HG03280 (cell line): ENCODE data around the gene DNAAF5.
A peak's percentile ranks its signal among the peaks of the same experiment; 100 is the strongest.

Experiments
- ATAC-seq: cut with Tn5 transposase; IDR thresholded peaks from one replicate; pipeline ENCODE4 v1.9.1; 2021; ENCODE audit warnings: mild to moderate bottlenecking, moderate library complexity; ENCODE audit not compliant: unreplicated experiment

DNAAF5 gene

GRCh38 chr7:706721-707120, 19.8 kb upstream of the DNAAF5 start:
- no peak for ATAC-seq

DNA sequence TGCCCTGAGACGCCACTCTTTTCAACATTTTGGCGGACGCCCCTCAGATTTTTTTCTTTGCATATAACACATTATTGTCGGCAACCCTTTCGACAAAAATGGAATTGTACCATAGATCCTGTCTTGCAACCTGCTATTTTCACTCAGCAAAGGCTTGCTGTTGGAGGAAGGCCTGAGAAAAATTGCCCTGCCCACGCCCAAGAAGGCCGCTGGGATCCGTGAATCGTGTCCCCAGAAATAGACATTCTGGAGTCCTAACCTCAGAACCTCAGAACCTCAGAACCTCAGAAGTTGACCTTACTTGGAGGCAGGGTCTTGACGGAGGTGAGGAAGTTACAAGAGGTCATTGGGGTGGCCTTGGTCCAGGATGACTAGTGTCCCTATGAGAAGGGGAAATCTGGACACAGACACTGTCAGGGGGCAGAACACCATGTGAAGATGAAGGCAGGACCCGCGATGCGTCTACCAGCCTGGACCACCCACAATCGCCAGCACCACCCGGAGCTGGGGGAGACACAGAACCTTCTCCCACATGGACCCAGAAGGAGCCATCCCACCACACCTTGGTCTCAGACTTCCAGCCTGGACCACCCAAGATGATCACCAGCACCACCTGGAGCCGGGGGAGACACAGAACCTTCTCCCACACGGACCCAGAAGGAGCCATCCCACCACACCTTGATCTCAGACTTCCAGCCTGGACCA, 19.1 kb upstream of the DNAAF5 start:
- no peak for ATAC-seq

- no peak for ATAC-seq
These were observed 16.3 kb upstream of the DNAAF5 start for GRCh38 chr7:710161-710560.

DNA sequence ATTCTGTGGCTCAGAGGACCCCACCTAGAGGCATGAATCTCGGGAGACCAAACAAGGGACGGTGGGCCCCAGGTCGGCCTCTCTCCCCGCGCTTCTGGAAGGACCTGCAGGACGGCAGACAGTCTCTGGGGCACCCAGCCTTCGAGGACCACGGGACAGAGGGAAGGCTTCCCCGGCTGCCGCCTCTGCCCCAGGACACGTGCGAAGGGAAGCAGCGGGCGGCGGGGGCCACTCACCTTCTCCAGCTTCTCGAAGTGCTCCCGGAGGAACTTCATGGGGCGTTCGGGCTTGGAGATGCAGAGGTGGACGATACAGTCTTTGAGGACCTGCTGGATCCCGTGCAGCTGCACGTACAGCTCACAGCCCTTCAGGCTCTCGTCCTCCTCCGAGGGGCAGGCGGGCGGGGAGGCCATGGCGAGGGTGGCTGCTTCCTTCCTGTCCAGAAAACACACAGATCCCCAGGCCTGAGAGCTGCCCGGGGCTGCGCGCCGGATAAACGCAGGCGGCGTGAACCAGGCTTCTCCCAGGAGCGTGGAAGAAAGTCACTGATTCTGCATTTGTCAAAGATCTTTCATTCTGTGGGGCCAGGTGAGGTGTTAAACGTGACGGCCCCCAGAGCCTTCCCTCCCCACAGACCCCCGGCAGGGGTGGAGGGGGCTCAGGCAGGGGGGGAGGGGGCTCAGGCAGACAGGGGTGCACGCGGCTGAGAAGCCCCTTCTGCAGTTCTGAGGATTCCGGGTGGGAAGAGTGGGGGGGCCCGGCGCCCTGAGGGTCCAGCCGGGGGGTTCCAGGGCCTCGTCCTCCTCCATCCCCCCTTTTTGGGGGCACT, 15.2 kb upstream of the DNAAF5 start:
- ATAC-seq = no peak

GRCh38 chr7:711922-712380, 14.5 kb upstream of the DNAAF5 start:
- ATAC-seq = no peak

- ATAC-seq = no peak
These were observed 13.9 kb upstream of the DNAAF5 start for GRCh38 chr7:712381-713138.

- no peak for ATAC-seq
These were observed 13.4 kb upstream of the DNAAF5 start for GRCh38 chr7:713139-713457.

- no peak for ATAC-seq
These were observed 12.8 kb upstream of the DNAAF5 start for GRCh38 chr7:713488-714230.

GRCh38 chr7:714251-714671, 12.2 kb upstream of the DNAAF5 start:
- no peak for ATAC-seq

DNA sequence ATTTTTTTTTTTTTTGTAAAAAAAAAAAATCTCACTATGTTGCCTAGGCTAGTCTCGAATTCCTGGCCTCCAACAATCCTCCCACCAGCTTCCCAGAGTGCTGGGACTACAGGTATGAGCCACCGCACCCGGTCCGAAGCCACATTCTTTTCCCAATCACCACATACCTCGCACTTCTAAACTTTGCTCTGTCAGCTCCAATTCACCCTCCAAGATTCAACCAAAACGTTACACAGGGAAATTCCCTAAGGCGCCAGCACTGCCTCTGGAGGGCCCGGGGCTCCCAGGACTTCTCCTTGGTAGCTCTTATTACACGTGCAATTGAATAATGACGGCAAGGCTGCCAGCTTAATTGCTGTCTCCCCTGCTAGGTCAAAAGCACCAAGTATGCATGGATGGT, 10.3 kb upstream of the DNAAF5 start:
- ATAC-seq = no peak

GRCh38 chr7:716636-717035, 9.9 kb upstream of the DNAAF5 start:
- no peak for ATAC-seq

- ATAC-seq = no peak
These were observed 4.8 kb upstream of the DNAAF5 start for GRCh38 chr7:721619-722248.

DNA sequence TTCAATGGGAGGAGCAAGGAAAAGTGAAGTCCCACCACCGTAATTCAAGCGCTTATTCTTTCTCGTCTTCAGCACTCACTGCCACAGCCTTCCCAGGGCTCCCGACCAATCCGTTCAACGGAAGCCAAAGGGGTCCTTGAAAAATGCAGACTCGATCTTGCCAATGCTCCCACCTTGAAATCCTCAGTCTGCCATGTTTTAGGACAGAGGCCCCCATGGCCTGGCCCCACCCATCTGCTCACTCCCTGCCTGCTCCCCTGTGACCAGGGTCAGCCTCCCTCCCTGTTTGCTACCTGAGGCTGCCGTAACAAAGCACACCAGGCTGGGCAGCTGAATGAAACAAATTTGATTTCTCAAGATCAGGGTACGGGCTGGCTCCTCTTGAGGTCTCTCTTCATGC, 3.0 kb upstream of the DNAAF5 start:
- no peak for ATAC-seq

DNA sequence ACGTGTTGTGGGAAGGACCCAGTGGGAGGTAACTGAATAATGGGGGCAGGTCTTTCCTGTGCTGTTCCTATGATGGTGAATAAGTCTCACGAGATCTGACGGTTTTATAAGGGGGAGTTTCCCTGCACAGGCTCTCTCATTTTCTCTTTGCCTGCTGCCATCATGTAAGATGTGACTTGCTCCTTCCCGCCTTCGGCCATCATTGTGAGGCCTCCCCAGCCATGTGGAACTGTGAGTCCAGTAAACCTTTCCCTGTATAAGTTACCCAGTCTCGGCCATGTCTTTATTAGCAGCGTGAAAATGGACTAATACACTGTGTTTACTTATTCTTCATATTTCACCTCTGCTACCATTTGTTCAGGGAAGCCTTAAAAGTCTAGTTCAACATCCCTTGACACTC, 2.2 kb upstream of the DNAAF5 start:
- no peak for ATAC-seq

DNA sequence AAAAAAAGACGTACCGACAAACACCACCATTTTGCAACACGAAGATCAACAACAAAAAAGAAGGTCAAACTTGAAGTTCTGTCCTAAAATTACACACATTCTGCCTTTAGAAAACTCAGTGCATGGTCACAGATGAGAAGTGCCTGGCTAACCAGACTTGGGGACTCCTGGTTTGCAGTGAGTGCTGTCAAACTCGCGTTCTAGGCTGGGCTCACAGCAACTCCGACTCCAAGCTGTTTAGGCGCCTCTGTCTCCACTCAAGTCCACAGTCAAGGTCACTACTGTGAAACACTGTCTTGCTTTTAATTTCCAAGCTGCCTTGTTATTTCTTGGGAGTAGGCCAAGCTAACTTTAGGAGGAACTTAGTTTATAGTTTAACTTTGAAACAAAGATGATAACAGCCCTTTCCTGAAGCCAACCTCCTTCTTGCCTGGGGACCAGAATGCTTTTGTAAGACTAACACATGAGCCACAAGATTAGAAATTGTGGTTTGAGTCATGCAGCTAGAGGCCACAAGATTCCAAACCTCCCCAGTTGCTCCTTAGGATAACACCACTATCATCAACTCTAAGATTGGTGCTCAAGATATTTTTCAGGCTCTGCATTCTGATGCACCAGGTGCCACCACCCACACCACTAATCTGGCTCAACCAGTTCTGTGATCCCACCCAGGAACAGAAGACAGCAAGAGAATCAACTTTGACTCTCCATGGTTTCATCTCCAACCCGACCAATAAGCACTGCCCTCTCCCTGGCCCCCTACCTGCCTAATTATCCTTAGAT, 1.1 kb upstream of the DNAAF5 start:
- no peak for ATAC-seq

- ATAC-seq = peak; percentile 20
These were observed 280 bp downstream of the DNAAF5 start for GRCh38 chr7:726854-727103.

- ATAC-seq = peak; percentile 46
These were observed 756 bp downstream of the DNAAF5 start, which contains the start of gene PRKAR1B for GRCh38 chr7:727104-727805. TSS of gene PRKAR1B (minus strand) at chr7:727281. CDS start at chr7:711505, 15,776 bp downstream.

GRCh38 chr7:727806-728460, 1.4 kb downstream of the DNAAF5 start:
- no peak for ATAC-seq

DNA sequence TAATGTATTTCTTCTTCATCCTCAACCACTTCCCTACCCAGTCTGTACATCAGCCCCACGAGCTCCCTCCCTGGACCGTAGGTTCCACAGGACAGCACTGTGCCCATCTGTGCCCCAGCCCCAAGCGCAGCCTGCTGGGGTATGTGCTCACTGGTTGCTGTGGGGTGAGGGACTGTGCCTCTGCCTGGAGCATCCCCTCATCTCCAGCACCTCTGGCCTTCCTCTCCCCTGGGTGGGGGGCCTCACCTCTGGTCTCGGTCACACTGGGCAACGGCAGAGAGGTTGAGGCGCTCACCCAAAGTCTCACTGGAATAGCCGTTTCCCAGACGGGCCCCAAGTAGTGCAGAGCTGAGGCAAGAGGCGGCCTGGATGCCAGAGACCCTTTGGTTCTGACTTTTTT, 2.1 kb downstream of the DNAAF5 start:
- no peak for ATAC-seq
